Measurements from ENCODE around the gene C5orf63.

- TF ChIP-seq PKNOX1 (IDR thresholded peaks at IDR 0.05) (no peak), FOXM1 (IDR thresholded peaks at IDR 0.05; ENCODE audit: borderline replicate concordance) (no peak), SP1 (IDR thresholded peaks at IDR 0.05) (no peak), BHLHE40 (IDR thresholded peaks at IDR 0.05; ENCODE audit: borderline replicate concordance) (no peak), ELF4 (IDR thresholded peaks at IDR 0.05) (no peak), SUZ12 (IDR thresholded peaks at IDR 0.05) (no peak), ZNF384 (IDR thresholded peaks at IDR 0.05) (no peak)
These were observed 28.6 kb upstream of the C5orf63 start for GRCh38 chr5:127101935-127102334.

Measured in HEK293T (cell line).